HepG2 (cell line): ENCODE data around the gene MCAM. TPM values are rescaled to one million over a fixed set of nuclear protein-coding genes. Genes with fewer than 3 reads are reported as not detected.

Source experiments
- ATAC-seq: fragments of 200-7000 bp; cut with Tn5 transposase; 3 replicates; pipeline ENCODE4 v1.9.1; 2020; ENCODE audit warnings: mild to moderate bottlenecking, moderate library complexity
- BruUV-seq: library from RNA; stranded (reverse); fragments of 400-500 nt; replicated peaks from 2 replicates; lab custom pipeline; 2021; lab: Mats Ljungman, UMichigan
- CTCF ChIA-PET: fragments of 300-600 bp; formaldehyde crosslinking; extraction: SDS; loops from one replicate; lab custom pipeline; 2021; ENCODE audit warnings: low total read pairs, inconsistent platforms, low intra/inter-chr PET ratio; lab: Yijun Ruan, JAX
- POLR2A ChIA-PET: fragments of 350-600 bp; sonication (Branson Sonifier 250); formaldehyde crosslinking; loops from one replicate; lab custom pipeline; 2020; ENCODE audit warnings: antibody characterized with exemption, inconsistent platforms; lab: Yijun Ruan, JAX
- DNase-seq: peaks from one replicate; pipeline ENCODE4 v3.0.0-alpha.2; 2015; ENCODE audit warnings: low spot score
- FAIRE-seq: peaks from 3 replicates; lab custom pipeline; 2011; peaks lifted over from hg19 to GRCh38; lab: Jason Lieb, UNC
- H2AFZ ChIP-seq: one replicate; pipeline ENCODE4 v1.6.1; 2011; ENCODE audit warnings: low read length, inconsistent platforms
- H3K27ac ChIP-seq: fragments of 300-600 bp; 3 replicates; pipeline ENCODE4 v1.8.0; 2011; ENCODE audit warnings: mixed run types, mild to moderate bottlenecking, mixed read lengths, low read length, inconsistent platforms; ENCODE audit not compliant: insufficient read depth; ENCODE audit errors: extremely low read length
- H3K27me3 ChIP-seq, 2 experiments: fragments of 200-600 bp in 1 of 2; 2 replicates in 1 of 2; 3 replicates in 1 of 2; pipeline versions ENCODE4 v1.6.0 to v1.8.0; 2011; ENCODE audit warnings: low read length in 2 of 2, mild to moderate bottlenecking in 2 of 2, moderate library complexity in 2 of 2, inconsistent platforms in 1 of 2; ENCODE audit not compliant: insufficient read depth in 2 of 2, control insufficient read depth in 1 of 2
- H3K36me3 ChIP-seq, 2 experiments: fragments of 200-600 bp in 1 of 2; replicated peaks in 1 of 2; 2 replicates in 1 of 2; 3 replicates in 1 of 2; pipeline versions ENCODE4 v1.5.1 to v1.8.0; 2011; ENCODE audit warnings: low read length in 2 of 2, inconsistent platforms in 1 of 2; ENCODE audit not compliant: insufficient read depth in 2 of 2, control insufficient read depth in 1 of 2
- H3K4me1 ChIP-seq: 2 replicates; pipeline ENCODE4 v1.5.1; 2012; ENCODE audit warnings: low read length, inconsistent platforms; ENCODE audit not compliant: insufficient read depth
- H3K4me2 ChIP-seq: 2 replicates; pipeline ENCODE4 v1.6.0; 2011; ENCODE audit warnings: low read depth, low read length, inconsistent platforms
- H3K4me3 ChIP-seq, 3 experiments: fragments of 200-600 bp in 1 of 3; sonication (generic), shearing (Covaris generic) in 1 of 3; replicated peaks in 1 of 3; 2 replicates each; pipeline ENCODE4 v1.5.1; 2011 to 2016; ENCODE audit warnings: low read length in 3 of 3, inconsistent platforms in 2 of 3, low read depth in 2 of 3, mild to moderate bottlenecking in 2 of 3, control low read depth in 1 of 3, mixed read lengths in 1 of 3; ENCODE audit not compliant: insufficient read depth in 1 of 3
- H3K79me2 ChIP-seq: one replicate; pipeline ENCODE4 v1.6.1; 2011; ENCODE audit warnings: low read length, inconsistent platforms; ENCODE audit not compliant: insufficient read depth
- H3K9ac ChIP-seq: 2 replicates; pipeline ENCODE4 v1.6.0; 2011; ENCODE audit warnings: mild to moderate bottlenecking, low read depth, low read length, inconsistent platforms; ENCODE audit not compliant: insufficient read depth
- H3K9me3 ChIP-seq: 2 replicates; pipeline ENCODE4 v1.5.1; 2012; ENCODE audit warnings: mild to moderate bottlenecking, low read length
- H4K20me1 ChIP-seq: 2 replicates; pipeline ENCODE4 v1.6.0; 2011; ENCODE audit warnings: inconsistent platforms, mild to moderate bottlenecking, low read length, moderate library complexity; ENCODE audit not compliant: insufficient read depth
- CREB3 ChIP-seq: sonication (generic); formaldehyde crosslinking; IDR thresholded peaks from 2 replicates; pipeline ENCODE4 v1.5.0; 2020; ENCODE audit warnings: missing genetic modification reagents
- GABPB1 ChIP-seq: IDR thresholded peaks from 2 replicates; pipeline ENCODE4 v1.6.1; 2016; ENCODE audit warnings: mild to moderate bottlenecking, missing genetic modification reagents, moderate library complexity, missing compliant biosample characterization
- LRRFIP1 ChIP-seq: sonication (generic); formaldehyde crosslinking; conservative IDR thresholded peaks from 2 replicates; pipeline ENCODE4 v1.4.0; 2020; ENCODE audit warnings: missing genetic modification reagents
- NR3C1 ChIP-seq: sonication (generic); formaldehyde crosslinking; IDR thresholded peaks from 2 replicates; pipeline ENCODE4 v1.4.0; 2020; ENCODE audit warnings: missing genetic modification reagents
- PCBP1 ChIP-seq: fragments of 200-400 bp; formaldehyde crosslinking; IDR thresholded peaks from 2 replicates; pipeline ENCODE4 v1.6.1; 2017; ENCODE audit warnings: mild to moderate bottlenecking, low read depth, low read length, borderline replicate concordance
- RFX3 ChIP-seq: IDR thresholded peaks from 2 replicates; pipeline ENCODE4 v1.6.1; 2016; ENCODE audit warnings: missing biosample characterization, missing genetic modification reagents
- ZFX ChIP-seq: sonication (generic); formaldehyde crosslinking; IDR thresholded peaks from 2 replicates; pipeline ENCODE4 v1.4.0; 2020; ENCODE audit warnings: mild to moderate bottlenecking, low read depth, missing genetic modification reagents, moderate library complexity
- ZNF263 ChIP-seq: sonication (generic); formaldehyde crosslinking; IDR thresholded peaks from 2 replicates; pipeline ENCODE4 v1.4.0; 2020; ENCODE audit warnings: missing genetic modification reagents
- ZNF350 ChIP-seq: sonication (generic); formaldehyde crosslinking; IDR thresholded peaks from 2 replicates; pipeline ENCODE4 v1.4.0; 2020; ENCODE audit warnings: mild to moderate bottlenecking, low read depth, missing genetic modification reagents, borderline replicate concordance
- ZNF556 ChIP-seq: sonication (generic); formaldehyde crosslinking; IDR thresholded peaks from 2 replicates; pipeline ENCODE4 v1.4.0; 2020; ENCODE audit warnings: mild to moderate bottlenecking, missing genetic modification reagents, borderline replicate concordance
- WGBS: methylation state at CpG from one replicate; pipeline ENCODE4 v1.1.6; 2017; ENCODE audit warnings: low lambda C conversion rate; 5-methylcytosine and 5-hydroxymethylcytosine counted together
- in situ Hi-C: cut with HindIII; loops from 2 replicates; pipeline ENCODE4 v1.10.0; 2017; ENCODE audit warnings: low pct_unique_long_range_greater_than_20kb; ENCODE audit not compliant: extremely low pct_ligation_motif_present
- intact Hi-C: fragments of 100-400 bp; cut with micrococcal nuclease; formaldehyde crosslinking; loops from one replicate; pipeline ENCODE4 v1.10.0; 2022; ENCODE audit not compliant: unreplicated experiment
- polyA plus RNA-seq, 8 experiments: library from polyadenylated mRNA; depleted of rRNA in 3 of 8; stranded (reverse) in 7 of 8; unstranded in 1 of 8; fragments of >200 nt; fragmentation: Illumina TruSeq in 4 of 8; extraction: Trizol in 4 of 8; gene quantifications; 2 replicates each; pipeline versions ENCODE4 v1.2.1 to v1.2.3, GENCODE V29; 2011 to 2016; ENCODE audit warnings: low read depth in 4 of 8, missing spikeins in 1 of 8, mixed read lengths in 1 of 8; ENCODE audit not compliant: insufficient read depth in 1 of 8
- total RNA-seq, 5 experiments: library from RNA; depleted of rRNA; stranded (reverse); fragments of >200 nt; fragmentation: Illumina TruSeq; extraction: Trizol; gene quantifications; 2 replicates each; pipeline ENCODE4 v1.2.3, GENCODE V29; 2016; ENCODE audit warnings: low read depth in 1 of 5
- TF ChIP-seq, protein P1 (sequence below): sonication (generic); formaldehyde crosslinking; IDR thresholded peaks from 2 replicates; pipeline ENCODE4 v1.4.0; 2020; ENCODE audit warnings: missing genetic modification reagents

Gene MCAM
- total and polyA plus RNA-seq, 2 of the 13 experiments (the other 11 are each of a cell fraction or from before 2014, with no cell fraction given) = 12.1 to 15.2 TPM

- DNase-seq (no peak), ATAC-seq (no peak; the same call in 1 of the 3 replicates), FAIRE-seq (no peak)
- BruUV-seq = no TSS peak
- ChIA-PET POLR2A (interaction anchor here (0.7 to 3.2 kb wide), 4 partner anchors 27 to 112 kb away, joined by 3 to 31 read pairs (median 10); partner anchors contain the start of gene USP2), CTCF (no interaction called here)
- TF ChIP-seq RFX3 (CRISPR knock-in tag) = no peak
- TF ChIP-seq NR3C1 = no peak
- no peak for TF ChIP-seq CREB3 (CRISPR knock-in tag)
- no peak for TF ChIP-seq ZNF556 (CRISPR knock-in tag)
- H3K36me3 ChIP-seq = peaks cover 1 to 3% of the 10 kb centered on the region in 2 experiments; a peak in 3 of 5 replicates
- intact Hi-C loops = no loop called here
- H3K9ac ChIP-seq = no peak overlapping the region
- in situ Hi-C loops = no loop called here
- H3K4me1 ChIP-seq = peaks cover 38% of the 10 kb centered on the region
- H3K27ac ChIP-seq = no peak overlapping the region
- peaks cover 1% of the 10 kb centered on the region for H3K79me2 ChIP-seq
- H3K4me3 ChIP-seq = no peak overlapping the region; a peak in 1 of 6 replicates
- peaks cover 4% of the 10 kb centered on the region; the same call in 1 of the 2 replicates for H4K20me1 ChIP-seq
- WGBS = no CpG with 5 or more reads among the region's 7 CpGs
- H2AFZ ChIP-seq = no peak overlapping the region
- peak overlapping the region; percentile 84; the same call in 1 of the 2 replicates for H3K4me2 ChIP-seq
- no peaks in the 10 kb centered on the region for H3K9me3 ChIP-seq
- peaks cover 2 to 56% of the 10 kb centered on the region in 2 experiments; a peak in 4 of 5 replicates for H3K27me3 ChIP-seq
These were observed 25.0 kb upstream of the MCAM start for GRCh38 chr11:119342023-119342300.

DNA sequence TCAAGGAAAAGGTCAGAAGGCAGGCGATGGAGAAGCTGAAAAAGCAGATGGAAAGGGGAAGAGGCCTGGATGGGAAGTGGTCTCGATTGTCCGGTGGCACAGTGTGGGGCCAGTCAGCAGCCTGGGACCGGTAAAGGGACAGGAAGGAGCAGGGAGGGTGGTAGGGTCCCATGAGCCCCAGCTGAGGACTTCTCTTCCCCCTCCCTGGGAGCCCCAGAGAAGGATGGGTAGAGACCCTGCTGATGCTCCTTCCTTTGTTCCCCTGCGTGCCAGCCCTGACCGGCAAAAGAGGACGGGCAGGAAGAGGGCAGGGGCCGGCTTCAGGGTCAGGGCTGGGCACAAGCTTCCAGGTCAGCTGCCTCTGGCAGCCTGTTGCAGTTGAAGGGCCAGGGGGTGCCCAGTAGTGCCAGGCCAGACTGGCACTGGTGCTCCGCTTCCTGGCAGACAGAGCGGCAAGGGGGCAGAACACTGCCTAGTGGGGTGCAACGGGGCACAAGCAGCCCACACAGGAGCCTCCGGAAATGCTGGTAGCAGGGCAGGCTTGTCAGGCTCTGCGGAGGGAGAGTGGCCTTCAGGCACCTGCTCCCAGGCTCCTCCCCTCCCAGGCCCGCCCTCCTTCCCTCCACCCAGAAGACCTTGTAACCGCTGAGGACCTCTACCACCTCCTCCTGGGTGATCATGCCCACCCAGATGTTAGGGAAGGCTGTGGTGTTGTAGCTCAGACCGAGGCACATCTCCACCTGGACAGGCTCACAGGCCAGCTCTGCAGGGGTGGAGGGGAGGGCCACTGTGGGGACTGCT lies 24.5 kb upstream of the MCAM start:
- intact Hi-C loops = no loop called here
- H3K79me2 ChIP-seq = peaks cover 5% of the 10 kb centered on the region
- H3K9ac ChIP-seq = no peak overlapping the region
- H2AFZ ChIP-seq = no peak overlapping the region
- DNase-seq = no peak
- 29% methylated on average over 8 of the region's 16 CpGs for WGBS
- in situ Hi-C loops = no loop called here
- no peaks in the 10 kb centered on the region for H3K9me3 ChIP-seq
- peaks cover 38% of the 10 kb centered on the region for H3K4me1 ChIP-seq
- H3K4me2 ChIP-seq = peak overlapping the region; percentile 84
- CTCF ChIA-PET = interaction anchor here (1.6 kb wide), 1 partner anchor 32 kb away, joined by 12 read pairs; no protein-coding TSS in a partner anchor
- POLR2A ChIA-PET = interaction anchor here (0.7 to 3.2 kb wide), 5 partner anchors 28 to 220 kb away, joined by 3 to 31 read pairs (median 5); partner anchors contain the start of genes HINFP and USP2
- ATAC-seq = peak; percentile 14
- peaks cover 4% of the 10 kb centered on the region; the same call in 1 of the 2 replicates for H4K20me1 ChIP-seq
- peaks cover 2 to 56% of the 10 kb centered on the region in 2 experiments; a peak in 4 of 5 replicates for H3K27me3 ChIP-seq
- no TSS peak for BruUV-seq
- peak overlapping the region in 2 of 3 experiments; percentile 57 to 79; a peak in 2 of 6 replicates for H3K4me3 ChIP-seq
- no peak overlapping the region for H3K27ac ChIP-seq
- no peak for FAIRE-seq
- peaks cover 5 to 8% of the 10 kb centered on the region in 2 experiments; a peak in 4 of 5 replicates for H3K36me3 ChIP-seq
- TF ChIP-seq ZNF350 (CRISPR knock-in tag) = 0 out of 2 replicates have a peak, but pooled peaks have one; percentile 38
- TF ChIP-seq, protein P1, sequence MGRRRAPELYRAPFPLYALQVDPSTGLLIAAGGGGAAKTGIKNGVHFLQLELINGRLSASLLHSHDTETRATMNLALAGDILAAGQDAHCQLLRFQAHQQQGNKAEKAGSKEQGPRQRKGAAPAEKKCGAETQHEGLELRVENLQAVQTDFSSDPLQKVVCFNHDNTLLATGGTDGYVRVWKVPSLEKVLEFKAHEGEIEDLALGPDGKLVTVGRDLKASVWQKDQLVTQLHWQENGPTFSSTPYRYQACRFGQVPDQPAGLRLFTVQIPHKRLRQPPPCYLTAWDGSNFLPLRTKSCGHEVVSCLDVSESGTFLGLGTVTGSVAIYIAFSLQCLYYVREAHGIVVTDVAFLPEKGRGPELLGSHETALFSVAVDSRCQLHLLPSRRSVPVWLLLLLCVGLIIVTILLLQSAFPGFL (CRISPR knock-in tag) = no peak
- 0 out of 2 replicates have a peak, but pooled peaks have one; percentile 19 for TF ChIP-seq ZNF263 (CRISPR knock-in tag)
- TF ChIP-seq LRRFIP1 (CRISPR knock-in tag) = no peak
- no peak; the same call in 1 of the 2 replicates for TF ChIP-seq GABPB1 (CRISPR knock-in tag)
- TF ChIP-seq ZFX = 0 out of 2 replicates have a peak, but pooled peaks have one; percentile 4
- TF ChIP-seq PCBP1 = 0 out of 2 replicates have a peak, but pooled peaks have one; percentile 44
